Measurements from ENCODE around the gene ELOB. TPM values are rescaled to one million over a fixed set of nuclear protein-coding genes. Genes with fewer than 3 reads are reported as not detected.

ELOB gene
- total and polyA plus RNA-seq, 10 of the 15 experiments (the other 5 are each of a cell fraction or from before 2014, with no cell fraction given): 86.9 to 823 (median 263) TPM

- Histone ChIP-seq H2AFZ (ENCODE audit: control insufficient read depth, low read depth, low read length) (no peak overlapping the region), H3K4me1 (ENCODE audit: control insufficient read depth, insufficient read depth, low read length) (no peaks in the 10 kb centered on the region), H3K4me2 (ENCODE audit: control insufficient read depth, insufficient read depth) (no peak overlapping the region), H3K9ac (ENCODE audit: control insufficient read depth, insufficient read depth, low read length) (no peak overlapping the region), H4K20me1 (ENCODE audit: control insufficient read depth, insufficient read depth) (no peaks in the 10 kb centered on the region), H3K27ac (ENCODE audit: control insufficient read depth, insufficient read depth) (no peak overlapping the region), H3K9me3 (replicated peaks; ENCODE audit: control insufficient read depth, insufficient read depth, low read length) (no peaks in the 10 kb centered on the region), H3K4me3 (no peak overlapping the region), H3K27me3 (replicated peaks in 1 of 2; ENCODE audit: control insufficient read depth in 2 of 2, insufficient read depth in 2 of 2, low read length in 1 of 2) (peaks cover 2 to 7% of the 10 kb centered on the region in 2 experiments; a peak in 3 of 4 replicates), H3K79me2 (ENCODE audit: control insufficient read depth, insufficient read depth, low read length) (no peaks in the 10 kb centered on the region), H3K36me3 (ENCODE audit: control insufficient read depth in 2 of 2, insufficient read depth in 2 of 2, low read length in 1 of 2) (no peaks in the 10 kb centered on the region)
- intact Hi-C loops (cut with micrococcal nuclease; ENCODE audit: unreplicated experiment): no loop called here
- DNase-seq (ENCODE audit: low read depth, low spot score) (no peak), ATAC-seq (no peak), FAIRE-seq (no peak)
- ChIA-PET POLR2A (no interaction called here), CTCF (no interaction called here), RAD21 (ENCODE audit: unreplicated experiment) (no interaction called here), SMC1A (ENCODE audit: uncharacterized antibody, unreplicated experiment) (no interaction called here)
- WGBS (ENCODE audit: insufficient coverage, insufficient replicate concordance, low lambda C conversion rate, missing lambda C conversion rate): 40% methylated on average over 1 of the region's 3 CpGs
- in situ Hi-C loops (cut with MboI): no loop called here
- TF ChIP-seq FOS (IDR thresholded peaks at IDR 0.05; ENCODE audit: borderline replicate concordance, extremely low read depth, insufficient read length) (no peak), PKNOX1 (IDR thresholded peaks at IDR 0.05) (no peak), BACH1 (IDR thresholded peaks at IDR 0.05; ENCODE audit: borderline replicate concordance) (no peak), MTA2 (IDR thresholded peaks at IDR 0.05; ENCODE audit: low read depth) (no peak), TBL1XR1 (IDR thresholded peaks at IDR 0.05; ENCODE audit: low read depth, low read length) (no peak), MEF2A (IDR thresholded peaks at IDR 0.05; ENCODE audit: insufficient read depth, low read depth, low read length) (no peak), ZSCAN29 (IDR thresholded peaks at IDR 0.05) (no peak), NKRF (conservative IDR thresholded peaks at IDR 0.05) (no peak), JUNB (IDR thresholded peaks at IDR 0.05) (no peak), IKZF1 (conservative IDR thresholded peaks at IDR 0.05) (no peak)
- no TSS peak for BruUV-seq (replicated peaks)
Measured at GRCh38 chr16:2786826-2787151, 9.7 kb upstream of the ELOB start.
